LoVo (cell line): Measurements from ENCODE around the gene RIPOR1.

Experiments used
- DNase-seq: peaks from one replicate; pipeline ENCODE4 v3.0.0-alpha.2; 2016; ENCODE audit warnings: low spot score

Gene RIPOR1

DNA sequence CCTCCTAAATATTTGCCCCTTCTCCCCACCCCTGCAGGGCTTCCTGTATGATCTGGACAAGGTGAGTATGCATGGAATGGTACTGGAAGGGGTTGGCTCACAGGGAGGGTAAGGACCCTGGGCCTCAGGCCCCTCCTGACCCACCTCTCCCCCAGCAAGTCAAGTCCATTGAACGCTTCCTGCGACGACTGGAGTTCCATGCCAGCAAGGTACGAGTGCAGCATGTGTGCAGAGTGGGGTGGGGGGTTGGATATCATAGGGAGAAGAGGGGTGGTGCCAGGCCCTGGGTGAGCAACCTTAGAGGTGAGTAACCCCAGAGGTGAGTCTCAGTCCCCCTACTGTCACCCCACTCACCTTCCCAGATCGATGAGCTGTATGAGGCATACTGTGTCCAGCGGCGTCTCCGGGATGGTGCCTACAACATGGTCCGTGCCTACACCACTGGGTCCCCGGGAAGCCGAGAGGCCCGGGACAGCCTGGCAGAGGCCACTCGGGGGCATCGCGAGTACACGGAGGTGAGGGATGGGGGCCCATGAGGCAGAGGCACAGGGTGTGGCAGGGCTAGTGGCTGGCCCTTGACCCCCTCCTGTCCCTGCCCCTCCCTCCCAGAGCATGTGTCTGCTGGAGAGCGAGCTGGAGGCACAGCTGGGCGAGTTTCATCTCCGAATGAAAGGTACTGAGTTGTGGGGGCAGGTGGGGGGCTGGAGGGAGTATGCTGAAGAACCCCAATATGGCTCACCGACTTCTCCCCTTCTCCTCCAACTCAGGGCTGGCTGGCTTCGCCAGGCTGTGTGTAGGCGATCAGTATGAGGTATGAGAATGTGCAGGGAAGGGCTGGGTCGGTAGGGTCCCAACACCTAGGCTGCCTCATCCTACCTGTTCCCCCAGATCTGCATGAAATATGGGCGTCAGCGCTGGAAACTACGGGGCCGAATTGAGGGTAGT, 11.3 kb downstream of the RIPOR1 start:
- DNase-seq: no peak

- no peak for DNase-seq
These were observed 12.1 kb downstream of the RIPOR1 start for GRCh38 chr16:67540756-67541155.

- DNase-seq: no peak
These were observed 13.0 kb downstream of the RIPOR1 start for GRCh38 chr16:67541391-67542263.

GRCh38 chr16:67542464-67542863, 13.8 kb downstream of the RIPOR1 start:
- DNase-seq: no peak

GRCh38 chr16:67543036-67543435, 14.4 kb downstream of the RIPOR1 start:
- no peak for DNase-seq

- no peak for DNase-seq
These were observed 15.0 kb downstream of the RIPOR1 start for GRCh38 chr16:67543582-67543981.

DNA sequence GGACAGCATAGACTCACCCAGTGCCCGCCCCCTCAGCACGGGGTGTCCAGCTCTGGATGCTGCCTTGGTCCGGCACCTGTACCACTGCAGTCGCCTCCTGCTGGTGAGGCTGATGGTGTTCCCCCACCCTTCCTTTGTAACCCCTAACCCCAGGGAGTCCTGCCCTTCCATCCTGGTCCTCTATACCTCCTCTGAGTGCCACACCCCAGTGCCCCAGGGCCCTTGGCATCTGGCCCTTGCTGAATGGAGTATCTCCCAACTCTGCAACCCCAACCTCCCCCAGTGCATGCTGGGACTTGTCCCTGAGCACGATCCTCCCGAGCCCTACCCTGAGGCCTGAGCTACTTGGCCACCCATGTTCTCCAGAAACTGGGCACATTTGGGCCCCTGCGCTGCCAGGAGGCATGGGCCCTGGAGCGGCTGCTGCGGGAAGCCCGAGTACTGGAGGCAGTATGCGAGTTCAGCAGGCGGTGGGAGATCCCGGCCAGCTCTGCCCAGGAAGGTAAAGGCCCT, 15.8 kb downstream of the RIPOR1 start:
- DNase-seq: no peak

DNA sequence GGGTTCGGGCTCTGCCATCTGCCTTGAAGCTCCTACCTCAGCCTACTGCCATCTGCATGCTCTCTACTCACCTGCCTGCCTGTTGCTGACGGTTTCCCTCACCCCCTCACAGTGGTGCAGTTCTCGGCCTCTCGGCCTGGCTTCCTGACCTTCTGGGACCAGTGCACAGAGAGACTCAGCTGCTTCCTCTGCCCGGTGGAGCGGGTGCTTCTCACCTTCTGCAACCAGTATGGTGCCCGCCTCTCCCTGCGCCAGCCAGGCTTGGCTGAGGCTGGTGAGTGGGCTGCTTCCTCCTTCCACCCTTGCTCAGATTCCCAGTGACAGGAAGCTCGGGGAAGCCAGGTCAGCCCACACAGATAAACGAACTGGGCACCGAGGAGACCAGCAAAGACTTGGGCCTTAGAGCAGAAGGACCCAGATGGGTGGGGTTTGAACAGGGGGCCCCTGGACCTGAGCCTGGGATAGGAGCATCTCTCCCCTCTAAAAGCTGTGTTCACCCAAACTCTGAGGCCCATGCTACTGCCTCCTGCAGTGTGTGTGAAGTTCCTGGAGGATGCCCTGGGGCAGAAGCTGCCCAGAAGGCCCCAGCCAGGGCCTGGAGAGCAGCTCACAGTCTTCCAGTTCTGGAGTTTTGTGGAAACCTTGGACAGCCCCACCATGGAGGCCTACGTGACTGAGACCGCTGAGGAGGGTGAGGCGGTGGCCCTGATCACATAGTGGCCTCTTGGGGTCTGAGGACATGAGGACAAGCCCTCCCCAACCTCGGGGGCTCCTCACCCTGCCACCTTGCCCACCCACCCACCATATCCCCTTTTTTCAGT, 16.4 kb downstream of the RIPOR1 start:
- DNase-seq: no peak

DNA sequence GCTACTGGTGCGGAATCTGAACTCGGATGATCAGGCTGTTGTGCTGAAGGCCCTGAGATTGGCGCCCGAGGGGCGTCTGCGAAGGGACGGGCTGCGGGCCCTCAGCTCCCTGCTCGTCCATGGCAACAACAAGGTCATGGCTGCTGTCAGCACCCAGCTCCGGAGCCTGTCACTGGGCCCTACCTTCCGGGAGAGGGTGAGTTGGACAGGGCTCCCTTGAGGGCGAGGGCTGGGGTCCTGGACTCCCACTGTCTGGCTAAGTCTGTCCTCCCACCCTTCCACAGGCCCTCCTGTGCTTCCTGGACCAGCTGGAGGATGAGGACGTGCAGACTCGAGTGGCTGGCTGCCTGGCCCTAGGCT, 17.0 kb downstream of the RIPOR1 start:
- DNase-seq: no peak

DNA sequence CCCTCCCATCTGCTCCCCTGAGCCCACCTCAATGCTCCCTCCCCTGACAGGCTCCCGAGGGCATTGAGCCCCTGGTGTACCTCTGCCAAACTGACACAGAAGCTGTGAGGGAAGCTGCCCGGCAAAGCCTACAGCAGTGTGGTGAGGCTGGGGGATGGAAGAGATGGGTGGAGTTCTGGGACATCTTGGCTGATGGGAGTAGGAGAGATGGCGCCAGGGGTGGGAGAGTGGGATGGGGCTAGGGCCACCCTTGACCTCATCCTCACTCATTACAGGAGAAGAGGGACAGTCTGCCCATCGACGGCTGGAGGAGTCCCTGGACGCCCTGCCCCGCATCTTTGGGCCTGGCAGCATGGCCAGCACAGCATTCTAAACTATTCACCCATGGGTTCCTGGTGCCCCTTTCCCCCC, 17.5 kb downstream of the RIPOR1 start:
- DNase-seq: no peak

DNA sequence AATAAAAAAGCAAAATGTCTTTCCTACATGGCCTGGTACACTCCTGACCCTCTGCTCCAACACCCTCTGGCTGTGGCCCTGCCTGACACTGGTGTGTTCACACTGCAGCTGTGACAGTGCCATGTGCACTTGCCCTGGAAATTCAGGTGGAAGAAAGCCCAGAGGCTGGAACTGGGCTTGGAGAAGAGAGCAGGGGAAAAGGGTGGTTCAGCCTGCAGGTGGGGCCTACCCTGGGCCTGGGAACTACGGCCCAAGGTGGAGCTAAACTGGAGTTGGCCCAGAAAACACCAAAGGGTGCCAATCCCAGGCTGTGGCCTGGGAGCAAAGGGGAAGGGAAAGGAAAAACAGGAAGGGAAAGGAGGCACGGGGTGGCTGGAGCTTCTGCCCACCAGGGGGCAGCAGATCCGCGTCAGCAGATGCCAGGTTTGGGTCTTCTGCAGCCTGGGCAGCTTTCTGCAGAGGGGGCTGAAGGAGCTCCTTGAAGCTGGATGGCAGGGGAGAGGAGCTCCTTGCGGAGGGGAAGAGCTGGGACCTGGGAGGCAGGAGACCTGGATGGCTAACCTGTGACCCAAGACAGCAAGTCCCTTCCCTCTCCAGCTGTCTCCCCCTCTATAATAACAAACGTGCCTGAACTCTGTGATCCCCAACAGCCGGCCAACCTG, 18.3 kb downstream of the RIPOR1 start:
- peak; percentile 53 for DNase-seq

- no peak for DNase-seq
These were observed 19.0 kb downstream of the RIPOR1 start for GRCh38 chr16:67547423-67548264.

- no peak for DNase-seq
These were observed 19.9 kb downstream of the RIPOR1 start for GRCh38 chr16:67548265-67549126.

DNA sequence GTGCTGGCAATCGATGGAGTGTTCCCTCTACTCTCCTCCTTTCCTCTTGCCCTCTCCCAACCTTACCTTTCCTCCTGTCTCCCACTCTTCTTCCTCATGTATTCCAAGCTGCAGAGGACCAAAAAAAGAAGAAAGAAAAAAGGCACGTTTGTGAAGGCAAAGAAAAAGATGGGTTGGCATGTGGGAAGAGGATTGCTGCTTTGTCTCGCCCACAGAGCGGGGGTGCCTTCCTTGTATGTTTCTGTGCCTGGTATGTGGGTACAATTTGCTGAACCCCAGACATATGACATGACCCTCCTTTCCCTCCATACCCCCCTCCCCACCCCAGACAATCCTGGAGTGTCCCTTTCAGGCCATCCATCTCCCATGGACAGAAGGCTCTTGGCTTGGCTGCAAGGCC, 20.6 kb downstream of the RIPOR1 start:
- no peak for DNase-seq

DNA sequence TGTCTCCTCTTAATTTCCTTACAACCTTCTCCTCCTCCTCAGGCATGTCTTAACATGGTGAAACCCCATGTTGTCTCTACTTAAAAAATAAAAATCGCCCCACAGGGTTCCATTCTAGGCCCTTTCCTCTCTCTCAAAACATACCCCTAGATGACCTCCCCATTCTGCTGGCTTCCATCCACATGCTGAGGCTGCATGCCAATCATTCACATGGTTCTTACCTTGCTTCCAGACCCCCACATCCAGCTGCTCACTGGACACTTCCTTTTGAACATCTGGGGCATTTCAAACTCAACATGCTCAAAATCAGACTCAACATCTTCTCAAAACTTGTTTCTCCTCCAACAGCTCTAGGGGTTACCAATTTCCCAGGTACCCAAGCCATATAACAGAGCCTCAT, 21.3 kb downstream of the RIPOR1 start:
- no peak for DNase-seq

DNA sequence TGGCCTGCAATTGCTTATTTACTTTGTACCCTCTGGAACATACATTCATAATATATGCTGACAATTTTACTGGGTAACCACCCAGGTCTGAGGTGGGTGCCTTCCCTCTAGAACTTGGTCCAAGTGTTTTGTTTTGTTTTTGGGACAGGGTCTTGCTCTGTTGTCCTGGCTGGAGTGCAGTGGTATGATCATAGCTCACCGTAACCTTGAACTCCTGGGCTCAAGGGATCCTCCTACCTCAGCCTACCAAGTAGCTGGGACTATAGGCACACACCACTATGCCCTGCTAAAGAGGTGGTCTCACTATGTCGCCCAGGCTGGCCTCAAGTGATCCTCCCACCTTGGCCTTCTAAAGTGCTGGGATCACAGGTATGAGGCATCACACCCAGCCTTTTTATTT, 22.5 kb downstream of the RIPOR1 start:
- no peak for DNase-seq

DNA sequence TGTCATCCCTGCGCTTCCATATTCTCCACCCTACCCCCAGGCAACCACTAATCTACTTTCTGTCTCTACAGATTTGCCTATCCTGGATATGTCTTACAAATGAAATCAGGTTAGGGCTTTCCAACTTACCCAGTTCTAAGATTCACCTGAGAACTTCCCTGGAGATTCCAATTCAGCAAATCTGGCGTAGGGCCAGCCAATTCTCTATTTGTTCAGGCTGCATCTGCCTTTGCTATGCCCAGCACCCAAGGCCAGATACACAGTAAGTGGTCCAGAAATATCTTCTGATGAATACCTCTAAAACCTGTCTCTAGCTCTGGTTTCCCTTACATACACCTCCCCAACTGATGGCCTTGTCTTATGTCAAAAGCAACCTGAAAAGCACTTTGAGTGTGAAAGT, 23.3 kb downstream of the RIPOR1 start:
- DNase-seq: no peak

DNA sequence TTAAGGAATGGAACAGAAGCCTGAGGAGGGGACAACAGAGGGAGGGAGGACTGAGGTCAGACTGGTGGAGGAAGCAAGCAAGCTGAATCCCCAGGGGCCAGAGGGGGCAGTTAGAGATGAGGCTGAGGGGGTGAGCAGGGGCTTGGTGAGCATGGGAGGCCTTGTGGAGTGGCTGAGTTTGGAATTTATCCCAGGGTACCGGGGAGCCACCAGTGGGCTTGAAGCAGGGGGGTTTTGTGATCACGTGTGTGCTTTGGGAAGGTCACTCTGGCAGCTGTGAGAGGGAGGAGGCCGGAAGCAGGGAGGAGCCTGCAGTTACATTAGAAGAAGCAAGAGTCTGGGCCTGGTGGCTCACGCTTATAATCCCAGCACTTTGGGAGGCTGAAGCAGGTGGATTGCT, 23.8 kb downstream of the RIPOR1 start:
- DNase-seq: no peak

DNA sequence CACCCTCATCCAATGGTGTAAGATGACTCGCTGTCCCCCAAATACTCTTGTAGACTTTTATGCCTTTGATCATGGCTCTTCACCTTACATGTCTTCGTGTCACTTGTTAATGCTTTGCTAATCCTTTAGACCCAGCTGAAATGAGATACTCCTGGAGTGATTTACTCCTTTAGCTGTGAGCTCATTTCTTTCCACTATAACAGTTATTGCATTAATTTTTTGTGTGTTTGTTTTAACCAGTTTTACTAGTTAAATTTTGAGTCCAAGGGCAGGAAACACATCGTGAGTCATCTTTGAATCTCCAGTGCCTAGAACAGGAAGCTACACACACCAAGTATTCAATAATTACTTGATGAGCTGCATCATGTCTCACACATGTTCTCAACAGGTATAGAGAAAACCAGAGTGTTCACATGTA, 27.2 kb downstream of the RIPOR1 start:
- DNase-seq: peak; percentile 20
